GM19468 (cell line): ENCODE measurements around the gene PM20D1.
"Not testable (repeated sequence)": the region's sequence is repeated elsewhere in the genome, so short reads cannot be mapped to it uniquely, and the experiment has no call there.

Experiments
- ATAC-seq: cut with Tn5 transposase; IDR thresholded peaks from one replicate; pipeline ENCODE4 v1.9.1; 2021; ENCODE audit warnings: mild to moderate bottlenecking, moderate library complexity, moderate number of reproducible peaks; ENCODE audit not compliant: unreplicated experiment; ENCODE audit errors: extremely low read depth

Gene PM20D1

GRCh38 chr1:205843036-205843859 lies 6.7 kb downstream of the PM20D1 start:
- ATAC-seq, result no peak

- no peak for ATAC-seq
Observed at GRCh38 chr1:205842229-205842628, 7.7 kb downstream of the PM20D1 start.

- ATAC-seq, result no peak
Observed at GRCh38 chr1:205840146-205840923, 9.6 kb downstream of the PM20D1 start.

GRCh38 chr1:205837382-205837970 lies 12.5 kb downstream of the PM20D1 start:
- no peak for ATAC-seq

GRCh38 chr1:205834751-205835150 lies 15.2 kb downstream of the PM20D1 start:
- ATAC-seq, result no peak

GRCh38 chr1:205832326-205832751 lies 17.6 kb downstream of the PM20D1 start:
- no peak for ATAC-seq

GRCh38 chr1:205827623-205828022 lies 22.3 kb downstream of the PM20D1 start:
- ATAC-seq, result no peak

GRCh38 chr1:205826995-205827394 lies 22.9 kb downstream of the PM20D1 start:
- no peak for ATAC-seq

GRCh38 chr1:205826016-205826806 lies 23.7 kb downstream of the PM20D1 start:
- ATAC-seq, result no peak

GRCh38 chr1:205824180-205824579 lies 25.8 kb downstream of the PM20D1 start:
- no peak for ATAC-seq

- not testable (repeated sequence) for ATAC-seq
Observed at GRCh38 chr1:205823260-205823659, 26.7 kb downstream of the PM20D1 start.

GRCh38 chr1:205822397-205822796 lies 27.5 kb downstream of the PM20D1 start:
- ATAC-seq, result no peak

- ATAC-seq, result no peak
Observed at GRCh38 chr1:205817988-205818387, 31.9 kb downstream of the PM20D1 start.

- ATAC-seq, result no peak
Observed at GRCh38 chr1:205817364-205817763, 32.6 kb downstream of the PM20D1 start.

- ATAC-seq, result no peak
Observed at GRCh38 chr1:205813755-205814058, 36.2 kb downstream of the PM20D1 start.

- peak; percentile 76 for ATAC-seq
Observed at GRCh38 chr1:205812878-205813754, 36.8 kb downstream of the PM20D1 start, which contains the start of gene SLC41A1. Gene SLC41A1 (minus strand): TSS chr1:205813198. CDS start chr1:205810441, 2,757 bp downstream.

- ATAC-seq, result no peak
Observed at GRCh38 chr1:205812271-205812877, 37.6 kb downstream of the PM20D1 start.

GRCh38 chr1:205811660-205812059 lies 38.3 kb downstream of the PM20D1 start:
- no peak for ATAC-seq
